HCT116 (cell line): ENCODE measurements around the gene PLA2G5. TPM values are rescaled to one million over a fixed set of nuclear protein-coding genes. Genes with fewer than 3 reads are reported as not detected.

ENCODE experiments used
- ATAC-seq: fragments of 200-7000 bp; cut with Tn5 transposase; 2 replicates; pipeline ENCODE4 v1.9.1; 2020; ENCODE audit warnings: mild to moderate bottlenecking, moderate library complexity
- BruUV-seq: library from RNA; stranded (reverse); fragments of 400-500 nt; replicated peaks from 2 replicates; lab custom pipeline; 2021; lab: Mats Ljungman, UMichigan
- CTCF ChIA-PET: fragments of 300-600 bp; sonication (Branson Sonifier 250); formaldehyde crosslinking; loops from one replicate; lab custom pipeline; 2021; ENCODE audit warnings: antibody characterized with exemption; lab: Charles Lee
- POLR2A ChIA-PET: fragments of 300-600, 350-600 bp; sonication (Branson Sonifier 250); formaldehyde crosslinking; loops from one replicate; lab custom pipeline; 2021; ENCODE audit warnings: antibody characterized with exemption; lab: Charles Lee
- RAD21 ChIA-PET, 2 experiments: fragments of 300-600 bp; sonication (Branson Sonifier 250); formaldehyde crosslinking; loops; one replicate each; lab custom pipeline; 2023; ENCODE audit warnings: low total read pairs in 2 of 2; ENCODE audit not compliant: uncharacterized antibody in 2 of 2, unreplicated experiment in 2 of 2, low non-redundant PET in 1 of 2; lab: Charles Lee
- DNase-seq: peaks from one replicate; pipeline ENCODE4 v3.0.0-alpha.2; 2010; ENCODE audit warnings: low read depth, low spot score
- H2AFZ ChIP-seq: fragments of 200-600 bp; shearing (Covaris generic), sonication (generic); 2 replicates; pipeline ENCODE4 v1.6.1; 2017; ENCODE audit warnings: low read depth, mixed run types, mixed read lengths, antibody characterized with exemption, low read length; ENCODE audit not compliant: poor library complexity, severe bottlenecking
- H3K27ac ChIP-seq: 2 replicates; pipeline ENCODE4 v1.5.1; 2012; ENCODE audit warnings: low read depth, low read length
- H3K27me3 ChIP-seq: fragments of 200-600 bp; sonication (generic); 2 replicates; pipeline ENCODE4 v1.6.1; 2016; ENCODE audit warnings: mixed run types, low read length, mixed read lengths; ENCODE audit not compliant: insufficient read depth
- H3K36me3 ChIP-seq, 2 experiments: fragments of 200-500 bp in 1 of 2; fragments of 200-600 bp in 1 of 2; sonication (Bioruptor generic) in 1 of 2; sonication (generic) in 1 of 2; 2 replicates each; pipeline versions ENCODE4 v1.5.1 to v1.6.1; 2014 to 2016; ENCODE audit warnings: low read length in 2 of 2, inconsistent platforms in 1 of 2, mixed read lengths in 1 of 2, mixed run types in 1 of 2; ENCODE audit not compliant: insufficient read depth in 2 of 2, control insufficient read depth in 1 of 2
- H3K4me1 ChIP-seq, 2 experiments: fragments of 200-600 bp in 1 of 2; sonication (generic) in 1 of 2; 2 replicates each; pipeline versions ENCODE4 v1.5.1 to v1.6.1; 2012 to 2017; ENCODE audit warnings: low read length in 2 of 2, inconsistent platforms in 1 of 2, mild to moderate bottlenecking in 1 of 2, mixed read lengths in 1 of 2, mixed run types in 1 of 2, moderate library complexity in 1 of 2; ENCODE audit not compliant: insufficient read depth in 2 of 2, control insufficient read depth in 1 of 2
- H3K4me2 ChIP-seq: fragments of 200-600 bp; sonication (generic); 2 replicates; pipeline ENCODE4 v1.6.1; 2017; ENCODE audit warnings: mixed run types, low read length, mixed read lengths
- H3K4me3 ChIP-seq, 2 experiments: fragments of 200-600 bp in 1 of 2; sonication (generic) in 1 of 2; replicated peaks in 1 of 2; 2 replicates each; pipeline ENCODE4 v1.5.1; 2011 to 2016; ENCODE audit warnings: low read length in 2 of 2, control low read depth in 1 of 2, low read depth in 1 of 2, mild to moderate bottlenecking in 1 of 2, mixed read lengths in 1 of 2, mixed run types in 1 of 2
- H3K79me2 ChIP-seq: fragments of 200-600 bp; sonication (generic); 2 replicates; pipeline ENCODE4 v1.6.1; 2017; ENCODE audit warnings: mild to moderate bottlenecking, mixed run types, low read length, moderate library complexity, mixed read lengths; ENCODE audit not compliant: insufficient read depth
- H3K9ac ChIP-seq: fragments of 200-600 bp; sonication (generic); 2 replicates; pipeline ENCODE4 v1.6.1; 2016; ENCODE audit warnings: low read length, mixed read lengths
- H3K9me2 ChIP-seq: fragments of 200-600 bp; sonication (generic), shearing (Covaris generic); 2 replicates; pipeline ENCODE4 v1.6.1; 2017; ENCODE audit warnings: mixed run types, mild to moderate bottlenecking, moderate library complexity; ENCODE audit not compliant: insufficient read depth
- H3K9me3 ChIP-seq, 2 experiments: fragments of 200-500 bp in 1 of 2; fragments of 200-600 bp in 1 of 2; sonication (Bioruptor generic) in 1 of 2; sonication (generic) in 1 of 2; 2 replicates each; pipeline ENCODE4 v1.6.1; 2014 to 2017; ENCODE audit warnings: low read length in 2 of 2, mixed read lengths in 2 of 2, inconsistent platforms in 1 of 2, low read depth in 1 of 2, mild to moderate bottlenecking in 1 of 2, mixed run types in 1 of 2, moderate library complexity in 1 of 2; ENCODE audit not compliant: control insufficient read depth in 1 of 2, insufficient read depth in 1 of 2
- H4K20me1 ChIP-seq: fragments of 200-600 bp; sonication (generic), shearing (Covaris generic); 2 replicates; pipeline ENCODE4 v1.6.1; 2017; ENCODE audit warnings: mixed run types, mild to moderate bottlenecking, moderate library complexity; ENCODE audit not compliant: insufficient read depth
- ATF3 ChIP-seq: IDR thresholded peaks from 2 replicates; pipeline ENCODE4 v1.6.1; 2012
- CBX3 ChIP-seq: IDR thresholded peaks from 2 replicates; pipeline ENCODE4 v1.6.1; 2012; ENCODE audit warnings: low read depth
- CEBPB ChIP-seq: IDR thresholded peaks from 2 replicates; pipeline ENCODE4 v1.6.1; 2012; ENCODE audit warnings: low read depth
- ELF1 ChIP-seq: IDR thresholded peaks from 2 replicates; pipeline ENCODE4 v1.6.1; 2012; ENCODE audit warnings: low read depth, borderline replicate concordance
- EZH2phosphoT487 ChIP-seq: fragments of 200-600 bp; IDR thresholded peaks from 2 replicates; pipeline ENCODE4 v1.6.1; 2018; ENCODE audit warnings: antibody characterized with exemption, borderline replicate concordance
- FOSL1 ChIP-seq: IDR thresholded peaks from 2 replicates; pipeline ENCODE4 v1.6.1; 2012; ENCODE audit warnings: low read depth
- RAD21 ChIP-seq: IDR thresholded peaks from 2 replicates; pipeline ENCODE4 v1.6.1; 2012; ENCODE audit warnings: low read depth, mild to moderate bottlenecking
- REST ChIP-seq: IDR thresholded peaks from 2 replicates; pipeline ENCODE4 v1.6.1; 2012; ENCODE audit warnings: low read depth
- SIN3A ChIP-seq: IDR thresholded peaks from 2 replicates; pipeline ENCODE4 v1.6.1; 2012; ENCODE audit warnings: low read depth
- SP1 ChIP-seq: IDR thresholded peaks from 2 replicates; pipeline ENCODE4 v1.6.1; 2012; ENCODE audit warnings: low read depth
- SRF ChIP-seq: IDR thresholded peaks from 2 replicates; pipeline ENCODE4 v1.6.1; 2012; ENCODE audit warnings: low read depth
- TCF7L2 ChIP-seq: IDR thresholded peaks from 2 replicates; pipeline ENCODE4 v1.7.0; 2011; ENCODE audit warnings: borderline replicate concordance, inconsistent platforms; ENCODE audit not compliant: insufficient read depth, insufficient read length; ENCODE audit errors: extremely low read depth
- YY1 ChIP-seq: IDR thresholded peaks from 2 replicates; pipeline ENCODE4 v1.6.1; 2011; ENCODE audit warnings: low read length, low read depth, moderate library complexity, mild to moderate bottlenecking; ENCODE audit not compliant: insufficient replicate concordance; ENCODE audit errors: extremely low read depth
- ZBTB33 ChIP-seq: IDR thresholded peaks from 2 replicates; pipeline ENCODE4 v1.6.1; 2011; ENCODE audit warnings: mild to moderate bottlenecking, low read length, moderate library complexity; ENCODE audit not compliant: insufficient replicate concordance; ENCODE audit errors: extremely low read depth
- ZNF274 ChIP-seq: fragments of 200-500 bp; sonication (Bioruptor generic); IDR thresholded peaks from 2 replicates; pipeline ENCODE4 v1.6.1; 2014; ENCODE audit warnings: mild to moderate bottlenecking, low read depth, low read length, inconsistent platforms
- intact Hi-C: fragments of 100-400 bp; cut with micrococcal nuclease; formaldehyde crosslinking; loops from 2 replicates; pipeline ENCODE4 v1.10.0; 2022
- total RNA-seq: library from RNA; stranded (reverse); gene quantifications from one replicate; pipeline ENCODE4 v1.2.1, GENCODE V29; 2021; ENCODE audit not compliant: unreplicated experiment
- TF ChIP-seq, protein P1 (sequence below): IDR thresholded peaks from 2 replicates; pipeline ENCODE4 v1.6.1; 2012

PLA2G5 gene
- total RNA-seq, 1 experiment from 2014 or later = not detected

GRCh38 chr1:20105856-20106255 lies 35.9 kb downstream of the PLA2G5 start:
- RAD21 ChIA-PET = no interaction called here
- Histone ChIP-seq H3K27ac (no peak overlapping the region), H3K4me2 (no peak overlapping the region), H3K4me3 (no peak overlapping the region), H3K9ac (no peak overlapping the region), H3K27me3 (no peaks in the 10 kb centered on the region), H3K36me3 (no peaks in the 10 kb centered on the region), H3K4me1 (peaks cover 0 to 19% of the 10 kb centered on the region in 2 experiments; a peak in 2 of 4 replicates), H3K79me2 (no peaks in the 10 kb centered on the region), H2AFZ (no peak overlapping the region), H3K9me2 (no peaks in the 10 kb centered on the region), H4K20me1 (no peaks in the 10 kb centered on the region), H3K9me3 (no peaks in the 10 kb centered on the region)
- CTCF ChIA-PET = no interaction called here
- TF ChIP-seq SRF = no peak
- no peak for TF ChIP-seq RAD21
- TF ChIP-seq, protein P1, sequence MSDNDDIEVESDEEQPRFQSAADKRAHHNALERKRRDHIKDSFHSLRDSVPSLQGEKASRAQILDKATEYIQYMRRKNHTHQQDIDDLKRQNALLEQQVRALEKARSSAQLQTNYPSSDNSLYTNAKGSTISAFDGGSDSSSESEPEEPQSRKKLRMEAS = no peak
- TF ChIP-seq ATF3 = no peak
- no peak for TF ChIP-seq TCF7L2
- TF ChIP-seq SIN3A = no peak
- TF ChIP-seq EZH2phosphoT487 = no peak
- no peak for TF ChIP-seq REST
- TF ChIP-seq ZNF274 = no peak
- TF ChIP-seq CEBPB = no peak
- no peak for TF ChIP-seq FOSL1
- TF ChIP-seq ZBTB33 = no peak
- no peak for TF ChIP-seq SP1
- no peak for TF ChIP-seq CBX3
- TF ChIP-seq YY1 = no peak
- TF ChIP-seq ELF1 = no peak
- POLR2A ChIA-PET = no interaction called here
- intact Hi-C loops = no loop called here
- BruUV-seq = no TSS peak
- ATAC-seq (no peak), DNase-seq (no peak)
